Neural cell (in vitro differentiated cells): ENCODE data around the gene PHF3. TPM values are rescaled to one million over a fixed set of nuclear protein-coding genes. Genes with fewer than 3 reads are reported as not detected.

ENCODE experiments used
- H2AFZ ChIP-seq: fragments of 200-600, 300-800 bp; sonication (generic), shearing (Covaris generic); 2 replicates; pipeline ENCODE4 v1.6.0; 2014; ENCODE audit warnings: low read depth, mild to moderate bottlenecking, antibody characterized with exemption, low read length, moderate library complexity
- H3F3A ChIP-seq: fragments of 200-600 bp; shearing (Covaris generic); 2 replicates; pipeline ENCODE4 v1.6.1; 2016; ENCODE audit warnings: mild to moderate bottlenecking, moderate library complexity, mixed read lengths, antibody characterized with exemption, low read length; ENCODE audit not compliant: insufficient read depth, poor library complexity, severe bottlenecking
- H3K27ac ChIP-seq: fragments of 200-600, 300-800 bp; sonication (generic), shearing (Covaris generic); 2 replicates; pipeline ENCODE4 v1.5.1; 2014; ENCODE audit warnings: mild to moderate bottlenecking, low read length, moderate library complexity
- H3K27me3 ChIP-seq: fragments of 300-800, 200-600 bp; sonication (generic), shearing (Covaris generic); 2 replicates; pipeline ENCODE4 v1.6.0; 2014; ENCODE audit warnings: mild to moderate bottlenecking, low read depth, low read length, moderate library complexity; ENCODE audit not compliant: insufficient read depth
- H3K36me3 ChIP-seq: fragments of 300-800, 200-600 bp; sonication (generic), shearing (Covaris generic); 2 replicates; pipeline ENCODE4 v1.5.1; 2014; ENCODE audit warnings: mild to moderate bottlenecking, antibody characterized with exemption, low read length, moderate library complexity; ENCODE audit not compliant: insufficient read depth
- H3K4me2 ChIP-seq: fragments of 300-800, 200-600 bp; sonication (generic), shearing (Covaris generic); 2 replicates; pipeline ENCODE4 v1.6.0; 2014; ENCODE audit warnings: mild to moderate bottlenecking, low read length
- H3K4me3 ChIP-seq: fragments of 300-800, 200-600 bp; sonication (generic), shearing (Covaris generic); 2 replicates; pipeline ENCODE4 v1.5.1; 2014; ENCODE audit warnings: mild to moderate bottlenecking, low read length, moderate library complexity
- H3K79me2 ChIP-seq: fragments of 200-600 bp; shearing (Covaris generic); replicated peaks from 2 replicates; pipeline ENCODE4 v1.6.0; 2014; ENCODE audit warnings: mild to moderate bottlenecking, low read length, moderate library complexity; ENCODE audit not compliant: insufficient read depth
- H3K9ac ChIP-seq: fragments of 300-800, 200-600 bp; sonication (generic), shearing (Covaris generic); 2 replicates; pipeline ENCODE4 v1.6.1; 2016; ENCODE audit warnings: mild to moderate bottlenecking, low read length, mixed read lengths
- H3K9me2 ChIP-seq: fragments of 200-600 bp; shearing (Covaris generic); 2 replicates; pipeline ENCODE4 v1.6.1; 2016; ENCODE audit warnings: mild to moderate bottlenecking, low read length, mixed read lengths; ENCODE audit not compliant: insufficient read depth
- H3K9me3 ChIP-seq: fragments of 200-600, 300-800 bp; sonication (generic), shearing (Covaris generic); 2 replicates; pipeline ENCODE4 v1.6.1; 2016; ENCODE audit warnings: mild to moderate bottlenecking, mixed run types, low read length, moderate library complexity, mixed read lengths
- H4K20me1 ChIP-seq: fragments of 200-600 bp; shearing (Covaris generic); 2 replicates; pipeline ENCODE4 v1.6.1; 2016; ENCODE audit warnings: mild to moderate bottlenecking, mixed run types; ENCODE audit not compliant: insufficient read depth
- CTCF ChIP-seq: fragments of 450-650 bp; IDR thresholded peaks from 2 replicates; pipeline ENCODE4 v1.5.1; 2014; ENCODE audit warnings: antibody characterized with exemption, mild to moderate bottlenecking, moderate library complexity; ENCODE audit not compliant: poor library complexity, severe bottlenecking
- EP300 ChIP-seq: fragments of 450-650 bp; conservative IDR thresholded peaks from 2 replicates; pipeline ENCODE4 v1.6.1; 2014; ENCODE audit warnings: antibody characterized with exemption, mild to moderate bottlenecking, moderate library complexity; ENCODE audit not compliant: poor library complexity, severe bottlenecking
- EZH2 ChIP-seq: fragments of 200-600, 300-800 bp; shearing (Covaris generic), sonication (generic); IDR thresholded peaks from 2 replicates; pipeline ENCODE4 v1.6.1; 2014; ENCODE audit warnings: antibody characterized with exemption, low read length, borderline replicate concordance, mild to moderate bottlenecking; ENCODE audit not compliant: insufficient read depth, poor library complexity, severe bottlenecking
- MXI1 ChIP-seq: fragments of 450-650 bp; conservative IDR thresholded peaks from 2 replicates; pipeline ENCODE4 v1.6.1; 2014; ENCODE audit warnings: antibody characterized with exemption, mild to moderate bottlenecking; ENCODE audit not compliant: poor library complexity, severe bottlenecking
- POLR2AphosphoS5 ChIP-seq: IDR thresholded peaks from 2 replicates; pipeline ENCODE4 v1.6.1; 2012
- RAD21 ChIP-seq: fragments of 450-650 bp; conservative IDR thresholded peaks from 2 replicates; pipeline ENCODE4 v1.6.1; 2014; ENCODE audit warnings: antibody characterized with exemption, mild to moderate bottlenecking, moderate library complexity
- REST ChIP-seq: IDR thresholded peaks from 2 replicates; pipeline ENCODE4 v1.6.1; 2012; ENCODE audit warnings: borderline replicate concordance
- SMC3 ChIP-seq: fragments of 450-650 bp; conservative IDR thresholded peaks from 2 replicates; pipeline ENCODE4 v1.6.1; 2014; ENCODE audit warnings: antibody characterized with exemption, mild to moderate bottlenecking, moderate library complexity; ENCODE audit not compliant: poor library complexity
- TAF1 ChIP-seq: IDR thresholded peaks from 2 replicates; pipeline ENCODE4 v1.6.1; 2012; ENCODE audit warnings: low read depth
- polyA plus RNA-seq: library from polyadenylated mRNA; depleted of rRNA; stranded (reverse); fragments of >200 nt; gene quantifications from 2 replicates; pipeline ENCODE4 v1.2.3, GENCODE V29; 2014

PHF3 gene
- polyA plus RNA-seq, 1 donor from 2014 or later, result 21.1 TPM

GRCh38 chr6:63690221-63690620 is 54.6 kb downstream of the PHF3 start:
- H3K4me2 ChIP-seq, result no peak overlapping the region
- H3K36me3 ChIP-seq, result peaks cover 4% of the 10 kb centered on the region
- H3K9me2 ChIP-seq, result no peaks in the 10 kb centered on the region
- no peaks in the 10 kb centered on the region for H3K27me3 ChIP-seq
- no peaks in the 10 kb centered on the region for H3F3A ChIP-seq
- H4K20me1 ChIP-seq, result no peaks in the 10 kb centered on the region
- H2AFZ ChIP-seq, result no peak overlapping the region
- no peak overlapping the region for H3K27ac ChIP-seq
- peaks cover 4% of the 10 kb centered on the region for H3K79me2 ChIP-seq
- no peak overlapping the region for H3K9ac ChIP-seq
- no peaks in the 10 kb centered on the region for H3K9me3 ChIP-seq
- TF ChIP-seq TAF1, result no peak
- TF ChIP-seq MXI1, result no peak
- no peak for TF ChIP-seq REST
- no peak for TF ChIP-seq CTCF
- TF ChIP-seq SMC3, result no peak
- no peak for TF ChIP-seq EZH2
- no peak for TF ChIP-seq RAD21
- no peak for TF ChIP-seq EP300
- TF ChIP-seq POLR2AphosphoS5, result no peak
- H3K4me3 ChIP-seq, result no peak overlapping the region

GRCh38 chr6:63705707-63706106 is 70.1 kb downstream of the PHF3 start:
- no peak overlapping the region for H3K4me2 ChIP-seq
- H3K36me3 ChIP-seq, result peaks cover 2% of the 10 kb centered on the region

More at GRCh38 chr6:63705707-63706106, 70.1 kb downstream of the PHF3 start:
- Histone ChIP-seq H3K27ac (no peak overlapping the region), H3K9me2 (no peaks in the 10 kb centered on the region), H3K79me2 (peaks cover 2% of the 10 kb centered on the region), H4K20me1 (no peaks in the 10 kb centered on the region), H3K9me3 (no peaks in the 10 kb centered on the region), H3F3A (no peaks in the 10 kb centered on the region), H3K4me3 (no peak overlapping the region), H2AFZ (no peak overlapping the region), H3K27me3 (no peaks in the 10 kb centered on the region), H3K9ac (no peak overlapping the region)
- TF ChIP-seq CTCF (no peak), REST (no peak), TAF1 (no peak)
